Measurements from ENCODE around the gene AADACL4.

The AADACL4 gene

GRCh38 chr1:12643785-12644184 lies at the start of gene AADACL4:
AADACL4 (plus strand) TSS chr1:12644085; CDS start chr1:12644547, 462 bp downstream.
- no peak for DNase-seq

- DNase-seq, result no peak
These were observed 49.4 kb upstream of the AADACL4 start for GRCh38 chr1:12594490-12594889.

- DNase-seq, result no peak
These were observed 48.7 kb upstream of the AADACL4 start for GRCh38 chr1:12594966-12595756.

- DNase-seq, result no peak
These were observed 48.2 kb upstream of the AADACL4 start for GRCh38 chr1:12595757-12596006.

GRCh38 chr1:12596007-12596821 lies 47.7 kb upstream of the AADACL4 start:
- DNase-seq, result no peak

- no peak for DNase-seq
These were observed 46.1 kb upstream of the AADACL4 start for GRCh38 chr1:12597792-12598191.

GRCh38 chr1:12598974-12599373 lies 44.9 kb upstream of the AADACL4 start:
- no peak for DNase-seq

GRCh38 chr1:12599657-12600056 lies 44.2 kb upstream of the AADACL4 start:
- no peak for DNase-seq

- no peak for DNase-seq
These were observed 43.5 kb upstream of the AADACL4 start for GRCh38 chr1:12600335-12600734.

GRCh38 chr1:12600880-12601633 lies 42.8 kb upstream of the AADACL4 start:
- peak; percentile 46 for DNase-seq

- no peak for DNase-seq
These were observed 41.9 kb upstream of the AADACL4 start for GRCh38 chr1:12601700-12602658.

GRCh38 chr1:12602659-12603024 lies 41.2 kb upstream of the AADACL4 start:
- no peak for DNase-seq

- no peak for DNase-seq
These were observed 40.7 kb upstream of the AADACL4 start for GRCh38 chr1:12603224-12603623.

GRCh38 chr1:12604114-12604874 lies 39.6 kb upstream of the AADACL4 start:
- peak; percentile 86 for DNase-seq

- DNase-seq, result no peak
These were observed 38.9 kb upstream of the AADACL4 start for GRCh38 chr1:12604986-12605385.

- no peak for DNase-seq
These were observed 36.6 kb upstream of the AADACL4 start for GRCh38 chr1:12607263-12607662.

- no peak for DNase-seq
These were observed 35.5 kb upstream of the AADACL4 start for GRCh38 chr1:12608311-12608957.

- DNase-seq, result no peak
These were observed 34.3 kb upstream of the AADACL4 start for GRCh38 chr1:12609469-12610003.

- no peak for DNase-seq
These were observed 33.5 kb upstream of the AADACL4 start for GRCh38 chr1:12610305-12610935.

- no peak for DNase-seq
These were observed 32.9 kb upstream of the AADACL4 start for GRCh38 chr1:12610941-12611340.
